22Rv1 (cell line): Measurements from ENCODE around the gene AGXT.
A peak's percentile ranks its signal among the peaks of the same experiment; 100 is the strongest.

ENCODE experiments used
- H3K27ac ChIP-seq: fragments of 450-650 bp; 2 replicates; pipeline ENCODE4 v1.5.1; 2017
- CTCF ChIP-seq: fragments of 450-650 bp; IDR thresholded peaks from 2 replicates; pipeline ENCODE4 v1.5.1; 2017; ENCODE audit warnings: mild to moderate bottlenecking
- ZFX ChIP-seq: fragments of 450-650 bp; IDR thresholded peaks from 2 replicates; pipeline ENCODE4 v1.6.1; 2017; ENCODE audit warnings: antibody characterized with exemption, borderline replicate concordance

The AGXT gene

GRCh38 chr2:240851078-240851991, 17.3 kb upstream of the AGXT start:
- H3K27ac ChIP-seq: no peak overlapping the region
- no peak for TF ChIP-seq ZFX
- peak; percentile 91 for TF ChIP-seq CTCF

GRCh38 chr2:240852671-240853314, 15.8 kb upstream of the AGXT start:
- H3K27ac ChIP-seq: no peak overlapping the region
- no peak for TF ChIP-seq ZFX
- no peak for TF ChIP-seq CTCF

- no peak overlapping the region for H3K27ac ChIP-seq
- no peak for TF ChIP-seq CTCF
- no peak for TF ChIP-seq ZFX
These were observed 13.0 kb upstream of the AGXT start for GRCh38 chr2:240855670-240856069.

GRCh38 chr2:240856151-240856980, 12.3 kb upstream of the AGXT start:
- TF ChIP-seq CTCF: no peak
- TF ChIP-seq ZFX: no peak
- H3K27ac ChIP-seq: no peak overlapping the region

- H3K27ac ChIP-seq: no peak overlapping the region
- no peak for TF ChIP-seq ZFX
- no peak for TF ChIP-seq CTCF
These were observed 11.3 kb upstream of the AGXT start for GRCh38 chr2:240857039-240858008.

GRCh38 chr2:240858321-240858720, 10.3 kb upstream of the AGXT start:
- TF ChIP-seq ZFX: no peak
- TF ChIP-seq CTCF: no peak

More at GRCh38 chr2:240858321-240858720, 10.3 kb upstream of the AGXT start:
- H3K27ac ChIP-seq: no peak overlapping the region
